OCI-LY1 (cell line): ENCODE measurements around the gene ZNF341.

Experiments
- H2AFZ ChIP-seq: fragments of 200-600 bp; sonication (generic), shearing (Covaris generic); 2 replicates; pipeline ENCODE4 v1.6.0; 2014; ENCODE audit warnings: antibody characterized with exemption, mild to moderate bottlenecking, low read length
- H3F3A ChIP-seq: fragments of 200-600 bp; sonication (generic), shearing (Covaris generic); 2 replicates; pipeline ENCODE4 v1.6.0; 2014; ENCODE audit warnings: mild to moderate bottlenecking, antibody characterized with exemption, low read length, moderate library complexity; ENCODE audit not compliant: insufficient read depth
- H3K27ac ChIP-seq: fragments of 200-600 bp; sonication (generic); 2 replicates; pipeline ENCODE4 v1.5.1; 2014; ENCODE audit warnings: low read length, mixed run types, mild to moderate bottlenecking, low read depth; ENCODE audit not compliant: poor library complexity, severe bottlenecking
- H3K27me3 ChIP-seq: fragments of 200-600 bp; sonication (generic); 2 replicates; pipeline ENCODE4 v1.6.0; 2014; ENCODE audit warnings: antibody characterized with exemption, mild to moderate bottlenecking, low read length, moderate library complexity; ENCODE audit not compliant: insufficient read depth
- H3K36me3 ChIP-seq: fragments of 200-600 bp; sonication (generic); 2 replicates; pipeline ENCODE4 v1.6.1; 2014; ENCODE audit warnings: mild to moderate bottlenecking, antibody characterized with exemption, low read length, moderate library complexity, mixed read lengths; ENCODE audit not compliant: insufficient read depth
- H3K4me1 ChIP-seq: fragments of 200-600 bp; sonication (generic); 2 replicates; pipeline ENCODE4 v1.5.1; 2014; ENCODE audit warnings: mild to moderate bottlenecking, low read length, moderate library complexity; ENCODE audit not compliant: insufficient read depth, severe bottlenecking
- H3K4me2 ChIP-seq: fragments of 200-600 bp; sonication (generic), shearing (Covaris generic); 2 replicates; pipeline ENCODE4 v1.6.1; 2014; ENCODE audit warnings: low read length
- H3K4me3 ChIP-seq: fragments of 200-600 bp; sonication (generic); 2 replicates; pipeline ENCODE4 v1.5.1; 2014; ENCODE audit warnings: low read length, low read depth, mild to moderate bottlenecking, mixed read lengths; ENCODE audit not compliant: poor library complexity, severe bottlenecking
- H3K79me2 ChIP-seq: fragments of 200-600 bp; shearing (Covaris generic); 2 replicates; pipeline ENCODE4 v1.6.1; 2016; ENCODE audit warnings: mixed run types, low read length, mixed read lengths; ENCODE audit not compliant: insufficient read depth
- H3K9ac ChIP-seq: fragments of 200-600 bp; sonication (generic), shearing (Covaris generic); 2 replicates; pipeline ENCODE4 v1.6.1; 2014; ENCODE audit warnings: mild to moderate bottlenecking, low read length, mixed read lengths
- H3K9me2 ChIP-seq: fragments of 200-600 bp; sonication (generic), shearing (Covaris generic); 2 replicates; pipeline ENCODE4 v1.6.1; 2014; ENCODE audit warnings: low read depth, mild to moderate bottlenecking, low read length, mixed read lengths
- H3K9me3 ChIP-seq: fragments of 200-600 bp; shearing (Covaris generic); 2 replicates; pipeline ENCODE4 v1.6.1; 2014; ENCODE audit warnings: low read length, mixed read lengths
- H4K20me1 ChIP-seq: fragments of 200-600 bp; sonication (generic), shearing (Covaris generic); 2 replicates; pipeline ENCODE4 v1.6.0; 2016; ENCODE audit warnings: mild to moderate bottlenecking, low read length; ENCODE audit not compliant: insufficient read depth
- EZH2 ChIP-seq: fragments of 200-600 bp; sonication (generic), shearing (Covaris generic); IDR thresholded peaks from 2 replicates; pipeline ENCODE4 v1.8.0; 2017; ENCODE audit warnings: borderline replicate concordance, mixed run types, mild to moderate bottlenecking, antibody characterized with exemption, low read length, moderate library complexity, mixed read lengths
- TF ChIP-seq, protein P1 (sequence below): fragments of 200-600 bp; sonication (generic), shearing (Covaris generic); IDR thresholded peaks from 2 replicates; pipeline ENCODE4 v1.5.1; 2017; ENCODE audit warnings: mild to moderate bottlenecking, antibody characterized with exemption, low read length, moderate library complexity, mixed read lengths

Gene ZNF341

DNA sequence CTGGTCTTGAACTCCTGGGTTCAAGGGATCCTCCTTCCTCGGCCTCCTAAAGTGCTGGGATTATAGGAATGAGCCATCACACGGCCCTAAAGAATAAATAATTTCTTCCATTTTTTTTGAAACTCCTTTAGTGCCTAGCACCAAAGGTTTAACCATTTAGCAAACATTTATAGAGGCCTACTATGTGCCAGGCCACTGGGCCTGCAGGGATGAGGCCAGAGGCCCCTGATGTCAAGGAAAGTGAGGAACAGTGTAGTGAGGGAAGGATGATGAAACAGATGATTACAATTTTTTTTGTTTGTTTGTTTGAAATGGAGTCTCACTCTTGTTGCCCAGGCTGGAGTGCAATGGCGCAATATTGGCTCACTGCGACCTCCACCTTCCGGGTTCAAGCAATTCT is 33.8 kb downstream of the ZNF341 start:
- no peaks in the 10 kb centered on the region for H3K9me3 ChIP-seq
- no peaks in the 10 kb centered on the region for H3F3A ChIP-seq
- no peak overlapping the region for H3K4me3 ChIP-seq
- H3K36me3 ChIP-seq = no peaks in the 10 kb centered on the region
- H3K9ac ChIP-seq = no peak overlapping the region
- no peaks in the 10 kb centered on the region for H3K4me1 ChIP-seq
- H3K9me2 ChIP-seq = no peaks in the 10 kb centered on the region
- H3K4me2 ChIP-seq = no peak overlapping the region
- H2AFZ ChIP-seq = no peak overlapping the region
- no peak overlapping the region for H3K27ac ChIP-seq
- no peaks in the 10 kb centered on the region for H4K20me1 ChIP-seq
- TF ChIP-seq EZH2 = no peak
- TF ChIP-seq, protein P1, sequence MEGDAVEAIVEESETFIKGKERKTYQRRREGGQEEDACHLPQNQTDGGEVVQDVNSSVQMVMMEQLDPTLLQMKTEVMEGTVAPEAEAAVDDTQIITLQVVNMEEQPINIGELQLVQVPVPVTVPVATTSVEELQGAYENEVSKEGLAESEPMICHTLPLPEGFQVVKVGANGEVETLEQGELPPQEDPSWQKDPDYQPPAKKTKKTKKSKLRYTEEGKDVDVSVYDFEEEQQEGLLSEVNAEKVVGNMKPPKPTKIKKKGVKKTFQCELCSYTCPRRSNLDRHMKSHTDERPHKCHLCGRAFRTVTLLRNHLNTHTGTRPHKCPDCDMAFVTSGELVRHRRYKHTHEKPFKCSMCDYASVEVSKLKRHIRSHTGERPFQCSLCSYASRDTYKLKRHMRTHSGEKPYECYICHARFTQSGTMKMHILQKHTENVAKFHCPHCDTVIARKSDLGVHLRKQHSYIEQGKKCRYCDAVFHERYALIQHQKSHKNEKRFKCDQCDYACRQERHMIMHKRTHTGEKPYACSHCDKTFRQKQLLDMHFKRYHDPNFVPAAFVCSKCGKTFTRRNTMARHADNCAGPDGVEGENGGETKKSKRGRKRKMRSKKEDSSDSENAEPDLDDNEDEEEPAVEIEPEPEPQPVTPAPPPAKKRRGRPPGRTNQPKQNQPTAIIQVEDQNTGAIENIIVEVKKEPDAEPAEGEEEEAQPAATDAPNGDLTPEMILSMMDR = no peak
- H3K27me3 ChIP-seq = no peaks in the 10 kb centered on the region
- H3K79me2 ChIP-seq = no peaks in the 10 kb centered on the region

DNA sequence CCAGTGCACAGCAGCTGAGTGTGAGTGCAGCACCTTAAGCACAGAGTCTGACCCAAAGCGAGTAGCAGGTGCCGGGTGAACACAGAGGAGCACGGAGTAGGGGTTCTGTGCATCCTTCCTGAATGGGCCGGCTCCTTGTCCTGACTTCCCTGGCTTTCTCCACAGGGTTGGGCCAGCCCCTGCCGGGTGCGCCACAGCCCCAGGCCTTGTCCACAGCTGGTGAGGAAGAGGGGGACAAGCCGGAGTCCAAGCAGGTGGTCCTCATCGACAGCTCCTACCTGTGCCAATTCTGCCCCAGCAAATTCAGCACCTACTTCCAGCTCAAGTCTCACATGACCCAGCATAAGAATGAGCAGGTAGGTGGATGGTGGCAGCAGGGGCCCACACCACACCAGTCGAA is 34.9 kb downstream of the ZNF341 start:
- H3K9me3 ChIP-seq = no peaks in the 10 kb centered on the region
- H3K4me3 ChIP-seq = no peak overlapping the region

DNA sequence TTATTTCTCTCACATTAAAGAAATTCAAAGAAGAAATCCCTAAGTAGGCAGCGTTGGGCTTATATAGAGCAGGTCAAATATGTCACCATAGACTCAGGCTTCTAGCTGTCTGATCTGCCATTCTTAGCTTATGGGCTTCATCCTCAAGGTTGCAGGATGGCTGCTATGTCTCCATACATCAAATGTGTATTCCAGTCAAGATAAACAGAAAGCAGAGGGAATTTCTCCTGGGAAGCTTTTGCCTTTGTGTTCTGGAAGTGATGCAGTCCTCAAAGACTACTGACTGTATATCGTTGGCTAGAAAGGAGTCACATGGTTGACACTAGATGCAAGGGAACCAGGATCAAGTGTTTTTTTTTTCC is 36.0 kb downstream of the ZNF341 start:
- H3F3A ChIP-seq = no peaks in the 10 kb centered on the region
- H4K20me1 ChIP-seq = no peaks in the 10 kb centered on the region
- H3K27me3 ChIP-seq = no peaks in the 10 kb centered on the region
- no peak overlapping the region for H3K9ac ChIP-seq
- no peaks in the 10 kb centered on the region for H3K9me3 ChIP-seq
- no peak overlapping the region for H3K4me3 ChIP-seq
- no peaks in the 10 kb centered on the region for H3K79me2 ChIP-seq
- H2AFZ ChIP-seq = no peak overlapping the region
- H3K4me1 ChIP-seq = peaks cover 5% of the 10 kb centered on the region
- no peaks in the 10 kb centered on the region for H3K36me3 ChIP-seq
- H3K4me2 ChIP-seq = no peak overlapping the region
- no peaks in the 10 kb centered on the region for H3K9me2 ChIP-seq
- TF ChIP-seq, protein P1 = no peak
- no peak for TF ChIP-seq EZH2
- no peak overlapping the region for H3K27ac ChIP-seq

More for the DNA sequence above, 34.9 kb downstream of the ZNF341 start:
- H3K4me1 ChIP-seq = no peaks in the 10 kb centered on the region
- H2AFZ ChIP-seq = no peak overlapping the region
- no peaks in the 10 kb centered on the region for H3F3A ChIP-seq
- H3K9me2 ChIP-seq = no peaks in the 10 kb centered on the region
- no peaks in the 10 kb centered on the region for H3K79me2 ChIP-seq
- H4K20me1 ChIP-seq = no peaks in the 10 kb centered on the region
- H3K4me2 ChIP-seq = no peak overlapping the region
- H3K9ac ChIP-seq = no peak overlapping the region
- no peaks in the 10 kb centered on the region for H3K36me3 ChIP-seq
- H3K27ac ChIP-seq = no peak overlapping the region
- TF ChIP-seq, protein P1 = no peak
- no peak for TF ChIP-seq EZH2
- H3K27me3 ChIP-seq = no peaks in the 10 kb centered on the region
